Lower leg skin (tissue), 4 donors: ENCODE results near the gene CNTLN. TPM values are rescaled to one million over a fixed set of nuclear protein-coding genes. Genes with fewer than 3 reads are reported as not detected.
"Not testable (repeated sequence)": the region's sequence is repeated elsewhere in the genome, so short reads cannot be mapped to it uniquely, and the experiment has no call there.

Experiments
- DNase-seq, 2 donors: peaks; one replicate each; pipeline ENCODE4 v3.0.0-alpha.2; 2019; ENCODE audit warnings: low spot score in 2 of 2
- H3K4me3 ChIP-seq: fragments of 200-600 bp; sonication (generic); 2 replicates; pipeline ENCODE4 v1.5.1; 2017; ENCODE audit warnings: mild to moderate bottlenecking, low read depth; ENCODE audit not compliant: poor library complexity, severe bottlenecking
- CTCF ChIP-seq, 3 donors: fragments of 450-650 bp; IDR thresholded peaks; one replicate each; pipeline ENCODE4 v1.5.1; 2016; ENCODE audit warnings: antibody characterized with exemption in 3 of 3, mild to moderate bottlenecking in 3 of 3, moderate library complexity in 2 of 3
- POLR2A ChIP-seq, 2 donors: fragments of 450-650 bp; IDR thresholded peaks; one replicate each; pipeline ENCODE4 v1.6.1; 2016 to 2017; ENCODE audit warnings: antibody characterized with exemption in 2 of 2, mild to moderate bottlenecking in 1 of 2, moderate library complexity in 1 of 2
- WGBS, 2 donors: methylation state at CpG; one replicate each; pipeline ENCODE4 v1.1.5; 2018; 5-methylcytosine and 5-hydroxymethylcytosine counted together
- intact Hi-C: fragments of 100-400 bp; cut with DNase I; formaldehyde crosslinking; loops from one replicate; pipeline ENCODE4 v1.15.0; 2023; ENCODE audit warnings: low total_unique reads
- total RNA-seq, 4 donors: library from RNA; depleted of rRNA; stranded (reverse); fragments of >200 nt; gene quantifications; one replicate each; pipeline ENCODE4 v1.1.0, GENCODE V29; 2016

Gene CNTLN
- total RNA-seq, 4 donors from 2014 or later, result 1.3 to 4.3 (median 3.7) TPM

DNA sequence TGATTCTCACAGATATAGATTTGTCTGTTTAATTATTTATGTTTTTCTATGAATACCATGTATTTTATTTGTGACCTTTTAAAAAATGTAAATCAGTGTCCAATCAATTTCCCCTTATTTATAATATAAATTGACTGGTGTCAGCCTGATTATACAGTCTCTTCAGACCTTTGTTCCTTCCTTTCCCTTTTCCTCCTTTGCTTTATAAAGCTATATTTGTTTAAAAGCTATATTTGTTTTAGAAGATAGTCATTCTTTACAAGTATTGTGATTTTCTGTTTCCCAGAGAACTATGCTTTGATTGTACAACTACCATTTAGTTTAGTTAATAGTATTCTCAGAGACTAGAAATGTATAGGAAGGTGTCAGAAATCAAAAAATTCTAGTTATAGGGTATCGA is 90.6 kb downstream of the CNTLN start:
- DNase-seq, result no peak
- intact Hi-C loops, result no loop called here
- WGBS, 2 donors, result 96 to 98% methylated on average over 1 of the region's 1 CpG
- TF ChIP-seq POLR2A (IDR thresholded peaks at IDR 0.05) (no peak), CTCF (IDR thresholded peaks at IDR 0.05) (no peak)
- no peak overlapping the region for H3K4me3 ChIP-seq

- TF ChIP-seq CTCF (IDR thresholded peaks at IDR 0.05) (no peak), POLR2A (IDR thresholded peaks at IDR 0.05) (no peak)
- 98% methylated on average over 4 of the region's 4 CpGs for whole genome bisulfite sequencing, 2 donors
These were observed 95.2 kb downstream of the CNTLN start for GRCh38 chr9:17229945-17230560.

GRCh38 chr9:17230646-17231045 is 95.8 kb downstream of the CNTLN start:
- 72 to 76% methylated on average over 1 of the region's 1 CpG for WGBS, 2 donors

More at GRCh38 chr9:17229945-17230560, 95.2 kb downstream of the CNTLN start:
- intact Hi-C loops, result no loop called here
- H3K4me3 ChIP-seq, result no peak overlapping the region
- no peak for DNase-seq

DNA sequence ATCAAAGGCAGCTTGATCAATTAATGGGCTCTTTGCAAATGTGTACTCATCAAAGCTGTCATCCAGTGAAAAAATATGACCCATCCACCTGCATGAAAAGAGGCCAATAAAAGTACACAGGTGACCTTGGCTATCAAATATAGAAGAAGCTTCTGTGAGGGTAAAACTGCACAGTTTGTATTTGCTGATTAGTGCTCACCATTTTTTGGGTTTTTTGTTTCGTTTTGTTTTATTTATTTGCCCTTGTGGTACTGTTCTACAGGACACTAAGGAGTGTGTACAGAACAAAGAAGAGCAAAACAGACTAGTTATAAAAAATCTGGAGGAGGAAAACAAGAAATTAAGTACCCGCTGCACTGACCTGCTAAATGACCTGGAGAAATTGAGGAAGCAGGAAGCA is 101.3 kb downstream of the CNTLN start:
- TF ChIP-seq CTCF (IDR thresholded peaks at IDR 0.05), result no peak
- H3K4me3 ChIP-seq, result no peak overlapping the region
- intact Hi-C loops, result no loop called here
- no peak for DNase-seq
- 71 to 76% methylated on average over 2 of the region's 2 CpGs for WGBS, 2 donors

More at GRCh38 chr9:17230646-17231045, 95.8 kb downstream of the CNTLN start:
- intact Hi-C loops, result no loop called here
- TF ChIP-seq CTCF (IDR thresholded peaks at IDR 0.05) (no peak), POLR2A (IDR thresholded peaks at IDR 0.05) (no peak)
- no peak for DNase-seq
- no peak overlapping the region for H3K4me3 ChIP-seq

GRCh38 chr9:17246770-17247169 is 111.9 kb downstream of the CNTLN start:
- no peak overlapping the region for H3K4me3 ChIP-seq
- intact Hi-C loops, result no loop called here
- TF ChIP-seq POLR2A (IDR thresholded peaks at IDR 0.05), result no peak
- TF ChIP-seq CTCF (IDR thresholded peaks at IDR 0.05), result no peak
- no peak for DNase-seq
- 93 to 98% methylated on average over 5 of the region's 5 CpGs for WGBS, 2 donors

- no peak for DNase-seq
- no peak for TF ChIP-seq CTCF (IDR thresholded peaks at IDR 0.05)
- TF ChIP-seq POLR2A (IDR thresholded peaks at IDR 0.05), result no peak
- intact Hi-C loops, result no loop called here
- no peak overlapping the region for H3K4me3 ChIP-seq
These were observed 116.3 kb downstream of the CNTLN start for GRCh38 chr9:17251100-17251499.

DNA sequence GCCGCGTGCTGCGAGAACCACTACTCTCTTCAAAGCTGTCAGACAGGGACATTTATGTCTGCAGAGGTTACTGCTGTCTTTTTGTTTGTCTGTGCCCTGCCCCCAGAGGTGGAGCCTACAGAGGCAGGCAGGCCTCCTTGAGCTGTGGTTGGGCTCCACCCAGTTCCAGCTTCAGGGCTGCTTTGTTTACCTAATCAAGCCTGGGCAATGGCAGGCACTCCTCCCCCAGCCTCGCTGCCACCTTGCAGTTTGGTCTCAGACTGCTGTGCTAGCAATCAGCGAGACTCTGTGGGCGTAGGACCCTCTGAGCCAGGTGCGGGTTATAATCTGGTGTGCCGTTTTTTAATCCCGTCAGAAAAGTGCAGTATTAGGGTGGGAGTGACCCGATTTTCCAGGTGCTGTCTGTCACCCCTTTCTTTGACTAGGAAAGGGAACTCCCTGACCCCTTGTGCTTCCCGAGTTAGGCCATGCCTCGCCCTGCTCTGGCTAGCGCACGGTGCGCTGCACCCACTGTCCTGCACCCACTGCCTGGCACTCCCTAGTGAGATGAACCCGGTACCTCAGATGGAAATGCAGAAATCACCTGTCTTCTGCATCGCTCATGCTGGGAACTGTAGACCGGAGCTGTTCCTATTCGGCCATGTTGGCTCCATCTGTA is 133.8 kb downstream of the CNTLN start:
- not testable (repeated sequence) for DNase-seq, H3K4me3 ChIP-seq

More for the DNA sequence above, 133.8 kb downstream of the CNTLN start:
- 91% methylated on average over 19 of the region's 19 CpGs for WGBS, 2 donors
- intact Hi-C loops, result not testable (repeated sequence)
